HL-60 (cell line): Measurements from ENCODE around the gene HYAL1.

Experiments
- DNase-seq, 2 experiments: peaks; one replicate each; pipeline ENCODE4 v3.0.0-alpha.2; 2010 to 2020; ENCODE audit warnings: low read depth in 1 of 2, low spot score in 1 of 2
- H3K27ac ChIP-seq: fragments of 250-450 bp; sonication (Bioruptor Pico); replicated peaks from 2 replicates; pipeline ENCODE4 v1.5.1; 2020; ENCODE audit warnings: mild to moderate bottlenecking, moderate library complexity
- H3K27me3 ChIP-seq: fragments of 250-450 bp; sonication (Bioruptor Pico); 2 replicates; pipeline ENCODE4 v1.5.1; 2021; ENCODE audit warnings: mild to moderate bottlenecking, moderate library complexity; ENCODE audit not compliant: insufficient read depth, poor library complexity, severe bottlenecking
- H3K4me3 ChIP-seq: replicated peaks from 2 replicates; pipeline ENCODE4 v1.5.1; 2011; ENCODE audit warnings: mild to moderate bottlenecking, control low read depth, low read length; ENCODE audit not compliant: insufficient read depth
- GABPA ChIP-seq: IDR thresholded peaks from 2 replicates; pipeline ENCODE4 v1.6.1; 2012; ENCODE audit warnings: low read depth
- POLR2AphosphoS5 ChIP-seq: IDR thresholded peaks from 2 replicates; pipeline ENCODE4 v1.6.1; 2012; ENCODE audit warnings: low read depth
- SPI1 ChIP-seq: IDR thresholded peaks from 2 replicates; pipeline ENCODE4 v1.6.1; 2012; ENCODE audit warnings: low read depth, mild to moderate bottlenecking, borderline replicate concordance
- TF ChIP-seq, protein P1 (sequence below): IDR thresholded peaks from one replicate; pipeline ENCODE4 v1.5.1; 2011; ENCODE audit warnings: low read length, control low read depth, inconsistent platforms; ENCODE audit not compliant: insufficient read depth
- TF ChIP-seq, protein P2 (sequence below): IDR thresholded peaks from 2 replicates; pipeline ENCODE4 v1.6.1; 2012; ENCODE audit warnings: low read depth; ENCODE audit not compliant: insufficient replicate concordance

HYAL1 gene

GRCh38 chr3:50254577-50255250 lies 48.7 kb downstream of the HYAL1 start:
- TF ChIP-seq POLR2AphosphoS5 (no peak), GABPA (peak; percentile 74), SPI1 (peak; percentile 86)
- TF ChIP-seq, protein P1, sequence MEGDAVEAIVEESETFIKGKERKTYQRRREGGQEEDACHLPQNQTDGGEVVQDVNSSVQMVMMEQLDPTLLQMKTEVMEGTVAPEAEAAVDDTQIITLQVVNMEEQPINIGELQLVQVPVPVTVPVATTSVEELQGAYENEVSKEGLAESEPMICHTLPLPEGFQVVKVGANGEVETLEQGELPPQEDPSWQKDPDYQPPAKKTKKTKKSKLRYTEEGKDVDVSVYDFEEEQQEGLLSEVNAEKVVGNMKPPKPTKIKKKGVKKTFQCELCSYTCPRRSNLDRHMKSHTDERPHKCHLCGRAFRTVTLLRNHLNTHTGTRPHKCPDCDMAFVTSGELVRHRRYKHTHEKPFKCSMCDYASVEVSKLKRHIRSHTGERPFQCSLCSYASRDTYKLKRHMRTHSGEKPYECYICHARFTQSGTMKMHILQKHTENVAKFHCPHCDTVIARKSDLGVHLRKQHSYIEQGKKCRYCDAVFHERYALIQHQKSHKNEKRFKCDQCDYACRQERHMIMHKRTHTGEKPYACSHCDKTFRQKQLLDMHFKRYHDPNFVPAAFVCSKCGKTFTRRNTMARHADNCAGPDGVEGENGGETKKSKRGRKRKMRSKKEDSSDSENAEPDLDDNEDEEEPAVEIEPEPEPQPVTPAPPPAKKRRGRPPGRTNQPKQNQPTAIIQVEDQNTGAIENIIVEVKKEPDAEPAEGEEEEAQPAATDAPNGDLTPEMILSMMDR, result no peak
- TF ChIP-seq, protein P2, sequence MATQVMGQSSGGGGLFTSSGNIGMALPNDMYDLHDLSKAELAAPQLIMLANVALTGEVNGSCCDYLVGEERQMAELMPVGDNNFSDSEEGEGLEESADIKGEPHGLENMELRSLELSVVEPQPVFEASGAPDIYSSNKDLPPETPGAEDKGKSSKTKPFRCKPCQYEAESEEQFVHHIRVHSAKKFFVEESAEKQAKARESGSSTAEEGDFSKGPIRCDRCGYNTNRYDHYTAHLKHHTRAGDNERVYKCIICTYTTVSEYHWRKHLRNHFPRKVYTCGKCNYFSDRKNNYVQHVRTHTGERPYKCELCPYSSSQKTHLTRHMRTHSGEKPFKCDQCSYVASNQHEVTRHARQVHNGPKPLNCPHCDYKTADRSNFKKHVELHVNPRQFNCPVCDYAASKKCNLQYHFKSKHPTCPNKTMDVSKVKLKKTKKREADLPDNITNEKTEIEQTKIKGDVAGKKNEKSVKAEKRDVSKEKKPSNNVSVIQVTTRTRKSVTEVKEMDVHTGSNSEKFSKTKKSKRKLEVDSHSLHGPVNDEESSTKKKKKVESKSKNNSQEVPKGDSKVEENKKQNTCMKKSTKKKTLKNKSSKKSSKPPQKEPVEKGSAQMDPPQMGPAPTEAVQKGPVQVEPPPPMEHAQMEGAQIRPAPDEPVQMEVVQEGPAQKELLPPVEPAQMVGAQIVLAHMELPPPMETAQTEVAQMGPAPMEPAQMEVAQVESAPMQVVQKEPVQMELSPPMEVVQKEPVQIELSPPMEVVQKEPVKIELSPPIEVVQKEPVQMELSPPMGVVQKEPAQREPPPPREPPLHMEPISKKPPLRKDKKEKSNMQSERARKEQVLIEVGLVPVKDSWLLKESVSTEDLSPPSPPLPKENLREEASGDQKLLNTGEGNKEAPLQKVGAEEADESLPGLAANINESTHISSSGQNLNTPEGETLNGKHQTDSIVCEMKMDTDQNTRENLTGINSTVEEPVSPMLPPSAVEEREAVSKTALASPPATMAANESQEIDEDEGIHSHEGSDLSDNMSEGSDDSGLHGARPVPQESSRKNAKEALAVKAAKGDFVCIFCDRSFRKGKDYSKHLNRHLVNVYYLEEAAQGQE, result no peak
- Histone ChIP-seq H3K27ac (no peak overlapping the region), H3K27me3 (no peaks in the 10 kb centered on the region), H3K4me3 (no peak overlapping the region)
- peak; percentile 22 to 77 for DNase-seq

DNA sequence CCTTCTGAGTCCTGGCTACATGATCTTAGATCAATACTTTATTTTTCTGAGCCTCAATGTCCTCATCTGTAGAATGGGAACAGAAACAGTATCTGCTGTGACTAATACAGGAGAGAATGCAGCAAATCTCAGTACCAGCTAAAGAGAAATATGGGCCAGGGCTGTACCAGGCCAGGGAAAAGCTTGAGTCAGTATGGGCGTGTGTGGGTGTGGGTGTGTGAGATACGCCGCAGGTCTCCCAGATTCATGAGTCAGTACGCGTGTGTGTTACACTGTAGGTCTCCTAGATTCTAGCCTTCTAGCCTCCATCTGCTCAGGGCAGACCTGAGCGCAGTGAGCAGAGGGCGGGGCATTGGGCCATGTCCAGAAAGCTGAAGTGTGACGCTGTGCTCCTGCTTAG lies 52.2 kb downstream of the HYAL1 start:
- no peak for TF ChIP-seq SPI1
- TF ChIP-seq POLR2AphosphoS5, result no peak
- TF ChIP-seq, protein P2, result no peak
- no peak for TF ChIP-seq GABPA
- TF ChIP-seq, protein P1, result no peak
- DNase-seq, result no peak
- H3K4me3 ChIP-seq, result no peak overlapping the region
- no peaks in the 10 kb centered on the region for H3K27me3 ChIP-seq
- no peak overlapping the region for H3K27ac ChIP-seq

- TF ChIP-seq SPI1 (no peak), GABPA (no peak), POLR2AphosphoS5 (no peak)
- TF ChIP-seq, protein P2, result no peak
- TF ChIP-seq, protein P1, result no peak
- Histone ChIP-seq H3K4me3 (no peak overlapping the region), H3K27ac (no peak overlapping the region), H3K27me3 (no peaks in the 10 kb centered on the region)
- DNase-seq, result no peak
Observed at GRCh38 chr3:50250514-50250913, 52.9 kb downstream of the HYAL1 start.
